A673 (cell line): ENCODE data around the gene GNG7. TPM values are rescaled to one million over a fixed set of nuclear protein-coding genes. Genes with fewer than 3 reads are reported as not detected.

ENCODE experiments used
- BruUV-seq: library from RNA; stranded (reverse); fragments of 400-500 nt; replicated peaks from 2 replicates; lab custom pipeline; 2021; lab: Mats Ljungman, UMichigan
- CTCF ChIA-PET: fragments of 300-600 bp; sonication (Branson Sonifier 250); formaldehyde crosslinking; loops from one replicate; lab custom pipeline; 2022; ENCODE audit warnings: antibody characterized with exemption; lab: Charles Lee
- POLR2A ChIA-PET: fragments of 300-600 bp; sonication (Branson Sonifier 250); formaldehyde crosslinking; loops from one replicate; lab custom pipeline; 2022; ENCODE audit warnings: antibody characterized with exemption; ENCODE audit not compliant: low non-redundant PET; lab: Charles Lee
- DNase-seq: peaks from one replicate; pipeline ENCODE4 v3.0.0-alpha.2; 2015; ENCODE audit warnings: low spot score
- H3K27ac ChIP-seq: fragments of 200-600 bp; sonication (generic); 2 replicates; pipeline ENCODE4 v1.5.1; 2016; ENCODE audit warnings: mixed run types, low read depth, mild to moderate bottlenecking, mixed read lengths, antibody characterized with exemption, low read length; ENCODE audit not compliant: poor library complexity, severe bottlenecking
- H3K27me3 ChIP-seq: fragments of 200-600 bp; sonication (generic); replicated peaks from 2 replicates; pipeline ENCODE4 v1.6.1; 2017; ENCODE audit warnings: mixed run types, low read depth, mild to moderate bottlenecking, mixed read lengths, antibody characterized with exemption, low read length; ENCODE audit not compliant: insufficient read depth, poor library complexity
- H3K36me3 ChIP-seq: fragments of 200-600 bp; sonication (generic); 2 replicates; pipeline ENCODE4 v1.6.1; 2016; ENCODE audit warnings: mixed run types, mild to moderate bottlenecking, mixed read lengths, antibody characterized with exemption, low read length; ENCODE audit not compliant: insufficient read depth, poor library complexity, severe bottlenecking
- H3K4me1 ChIP-seq: fragments of 200-600 bp; sonication (generic); 2 replicates; pipeline ENCODE4 v1.6.1; 2017; ENCODE audit warnings: mixed run types, mild to moderate bottlenecking, mixed read lengths, antibody characterized with exemption, low read length; ENCODE audit not compliant: insufficient read depth, poor library complexity, severe bottlenecking
- H3K4me3 ChIP-seq: fragments of 200-600 bp; sonication (generic); 2 replicates; pipeline ENCODE4 v1.5.1; 2016; ENCODE audit warnings: low read depth, mixed run types, mild to moderate bottlenecking, mixed read lengths, low read length; ENCODE audit not compliant: poor library complexity, severe bottlenecking
- H3K9me3 ChIP-seq: fragments of 200-600 bp; sonication (generic); 2 replicates; pipeline ENCODE4 v1.6.1; 2016; ENCODE audit warnings: mixed run types, low read depth, mild to moderate bottlenecking, mixed read lengths, antibody characterized with exemption, low read length; ENCODE audit not compliant: poor library complexity, severe bottlenecking
- CTCF ChIP-seq: fragments of 300-800, 200-600 bp; sonication (generic); conservative IDR thresholded peaks from 2 replicates; pipeline ENCODE4 v1.5.1; 2017; ENCODE audit warnings: low read depth, mild to moderate bottlenecking, antibody characterized with exemption, low read length, moderate library complexity, mixed read lengths
- EZH2 ChIP-seq: fragments of 200-600 bp; sonication (generic); IDR thresholded peaks from 2 replicates; pipeline ENCODE4 v1.6.1; 2017; ENCODE audit warnings: borderline replicate concordance, low read depth, mild to moderate bottlenecking, mixed read lengths, antibody characterized with exemption, low read length; ENCODE audit not compliant: poor library complexity, severe bottlenecking
- intact Hi-C: fragments of 100-400 bp; cut with micrococcal nuclease; formaldehyde crosslinking; loops from one replicate; pipeline ENCODE4 v1.10.0; 2022; ENCODE audit not compliant: unreplicated experiment
- total RNA-seq: library from RNA; stranded (reverse); gene quantifications from 2 replicates; pipeline ENCODE4 v1.2.3, GENCODE V29; 2021

The GNG7 gene
- total RNA-seq, 1 experiment from 2014 or later, result 0.30 TPM

- Histone ChIP-seq H3K27me3 (no peaks in the 10 kb centered on the region), H3K9me3 (no peaks in the 10 kb centered on the region), H3K27ac (no peak overlapping the region), H3K36me3 (no peaks in the 10 kb centered on the region), H3K4me1 (peaks cover 7% of the 10 kb centered on the region), H3K4me3 (no peak overlapping the region)
- ChIA-PET POLR2A (no interaction called here), CTCF (no interaction called here)
- no TSS peak for BruUV-seq
- intact Hi-C loops, result no loop called here
- TF ChIP-seq CTCF (no peak), EZH2 (no peak)
- no peak for DNase-seq
Measured at GRCh38 chr19:2514981-2515518, 187.4 kb downstream of the GNG7 start.

- no peaks in the 10 kb centered on the region for H3K36me3 ChIP-seq
- no peak overlapping the region for H3K27ac ChIP-seq
- POLR2A ChIA-PET, result interaction anchor here (0.6 kb wide), 1 partner anchor 211 kb away, joined by 20 read pairs; no protein-coding TSS in a partner anchor
- CTCF ChIA-PET, result no interaction called here
- H3K27me3 ChIP-seq, result no peaks in the 10 kb centered on the region
- no peak for TF ChIP-seq EZH2
- no peak for TF ChIP-seq CTCF
- H3K4me1 ChIP-seq, result peaks cover 7% of the 10 kb centered on the region
- H3K4me3 ChIP-seq, result no peak overlapping the region
- no TSS peak for BruUV-seq
- intact Hi-C loops, result no loop called here
- H3K9me3 ChIP-seq, result no peaks in the 10 kb centered on the region
- no peak for DNase-seq
Measured at GRCh38 chr19:2512523-2513431, 189.7 kb downstream of the GNG7 start.

- CTCF ChIA-PET, result no interaction called here
- Histone ChIP-seq H3K27me3 (no peaks in the 10 kb centered on the region), H3K4me3 (no peak overlapping the region), H3K4me1 (peaks cover 9% of the 10 kb centered on the region), H3K36me3 (no peaks in the 10 kb centered on the region), H3K27ac (no peak overlapping the region), H3K9me3 (no peaks in the 10 kb centered on the region)
- DNase-seq, result no peak
- no TSS peak for BruUV-seq
- intact Hi-C loops, result no loop called here
- TF ChIP-seq EZH2 (no peak), CTCF (no peak)
- POLR2A ChIA-PET, result no interaction called here
Measured at GRCh38 chr19:2511991-2512390, 190.5 kb downstream of the GNG7 start.
